Epithelial cell of esophagus (primary cell): Measurements from ENCODE around the gene CELSR2.

Experiments
- DNase-seq: peaks from one replicate; pipeline ENCODE4 v3.0.0; 2010; ENCODE audit warnings: low read depth
- H3K4me3 ChIP-seq: 2 replicates; pipeline ENCODE4 v1.5.1; 2011; ENCODE audit warnings: mild to moderate bottlenecking, low read length, control low read depth
- CTCF ChIP-seq: IDR thresholded peaks from 2 replicates; pipeline ENCODE4 v1.5.1; 2011; ENCODE audit warnings: low read depth, mild to moderate bottlenecking, low read length, control low read depth, inconsistent platforms; ENCODE audit not compliant: insufficient read depth; ENCODE audit errors: missing control alignments

The CELSR2 gene

GRCh38 chr1:109275706-109276345 lies 26.5 kb downstream of the CELSR2 start:
- peak overlapping the region; percentile 7 for H3K4me3 ChIP-seq
- no peak for TF ChIP-seq CTCF
- DNase-seq: peak; percentile 49

GRCh38 chr1:109277434-109278204 lies 28.3 kb downstream of the CELSR2 start:
- TF ChIP-seq CTCF: peak; percentile 94
- no peak overlapping the region for H3K4me3 ChIP-seq
- peak; percentile 80 for DNase-seq

GRCh38 chr1:109279615-109280278 lies 30.4 kb downstream of the CELSR2 start:
- no peak for DNase-seq
- no peak overlapping the region for H3K4me3 ChIP-seq
- no peak for TF ChIP-seq CTCF

GRCh38 chr1:109280862-109281261 lies 31.5 kb downstream of the CELSR2 start:
- no peak for TF ChIP-seq CTCF
- no peak for DNase-seq
- H3K4me3 ChIP-seq: no peak overlapping the region

GRCh38 chr1:109281680-109282496 lies 32.5 kb downstream of the CELSR2 start:
- TF ChIP-seq CTCF: no peak
- peak overlapping the region; percentile 73 for H3K4me3 ChIP-seq
- no peak for DNase-seq

GRCh38 chr1:109282497-109282951 lies 33.2 kb downstream of the CELSR2 start:
- peak overlapping the region; percentile 73 for H3K4me3 ChIP-seq
- TF ChIP-seq CTCF: no peak
- no peak for DNase-seq
